Measurements from ENCODE around the gene RHCG.

The RHCG gene

GRCh38 chr15:89446255-89446891, 50.0 kb downstream of the RHCG start:
- ATAC-seq (peak; percentile 17), DNase-seq (ENCODE audit: low spot score in 2 of 2) (no peak)
- Mint-ChIP-seq H3K4me3 (no peak overlapping the region), H3K9me3 (no peaks in the 10 kb centered on the region), H3K27ac (no peak overlapping the region), H3K4me1 (no peaks in the 10 kb centered on the region), H3K36me3 (no peaks in the 10 kb centered on the region)

GRCh38 chr15:89445518-89445917, 50.9 kb downstream of the RHCG start:
- no peaks in the 10 kb centered on the region for H3K4me1 Mint-ChIP-seq
- no peak overlapping the region for H3K27ac Mint-ChIP-seq

GRCh38 chr15:89444241-89445225, 51.9 kb downstream of the RHCG start:
- DNase-seq (ENCODE audit: low spot score in 2 of 2) (no peak), ATAC-seq (no peak)
- H3K27ac Mint-ChIP-seq: no peak overlapping the region
- no peaks in the 10 kb centered on the region for H3K36me3 Mint-ChIP-seq
- H3K4me1 Mint-ChIP-seq: no peaks in the 10 kb centered on the region
- no peak overlapping the region for H3K4me3 Mint-ChIP-seq
- H3K9me3 Mint-ChIP-seq: no peaks in the 10 kb centered on the region

More at GRCh38 chr15:89445518-89445917, 50.9 kb downstream of the RHCG start:
- no peak overlapping the region for H3K4me3 Mint-ChIP-seq
- DNase-seq (ENCODE audit: low spot score in 2 of 2): no peak
- no peaks in the 10 kb centered on the region for H3K9me3 Mint-ChIP-seq
- ATAC-seq: no peak
- H3K36me3 Mint-ChIP-seq: no peaks in the 10 kb centered on the region

- Mint-ChIP-seq H3K9me3 (no peaks in the 10 kb centered on the region), H3K27ac (no peak overlapping the region), H3K4me1 (no peaks in the 10 kb centered on the region), H3K4me3 (no peak overlapping the region), H3K36me3 (no peaks in the 10 kb centered on the region)
- no peak for DNase-seq (ENCODE audit: low spot score in 2 of 2)
- no peak for ATAC-seq
These were observed 52.8 kb downstream of the RHCG start for GRCh38 chr15:89443581-89443980.

GRCh38 chr15:89442671-89443307, 53.6 kb downstream of the RHCG start:
- Mint-ChIP-seq H3K36me3 (no peaks in the 10 kb centered on the region), H3K4me3 (no peak overlapping the region), H3K4me1 (no peaks in the 10 kb centered on the region), H3K9me3 (no peaks in the 10 kb centered on the region), H3K27ac (no peak overlapping the region)
- ATAC-seq (peak; percentile 47), DNase-seq (ENCODE audit: low spot score in 2 of 2) (peak; percentile 27 to 84)

- ATAC-seq (no peak), DNase-seq (ENCODE audit: low spot score in 2 of 2) (no peak)
- H3K4me1 Mint-ChIP-seq: no peaks in the 10 kb centered on the region
- no peak overlapping the region for H3K27ac Mint-ChIP-seq
- no peaks in the 10 kb centered on the region for H3K36me3 Mint-ChIP-seq
- no peak overlapping the region for H3K4me3 Mint-ChIP-seq
- H3K9me3 Mint-ChIP-seq: no peaks in the 10 kb centered on the region
These were observed 54.2 kb downstream of the RHCG start for GRCh38 chr15:89442155-89442554.

- no peaks in the 10 kb centered on the region for H3K4me1 Mint-ChIP-seq
- H3K27ac Mint-ChIP-seq: no peak overlapping the region
- no peaks in the 10 kb centered on the region for H3K9me3 Mint-ChIP-seq
- no peak overlapping the region for H3K4me3 Mint-ChIP-seq
- H3K36me3 Mint-ChIP-seq: no peaks in the 10 kb centered on the region
- no peak for ATAC-seq
- DNase-seq (ENCODE audit: low spot score in 2 of 2): no peak
These were observed 55.0 kb downstream of the RHCG start for GRCh38 chr15:89441295-89441812.

- DNase-seq (ENCODE audit: low spot score in 2 of 2): no peak
- Mint-ChIP-seq H3K4me1 (no peaks in the 10 kb centered on the region), H3K4me3 (no peak overlapping the region), H3K9me3 (no peaks in the 10 kb centered on the region), H3K36me3 (no peaks in the 10 kb centered on the region), H3K27ac (no peak overlapping the region)
- no peak for ATAC-seq
These were observed 56.6 kb downstream of the RHCG start for GRCh38 chr15:89439764-89440163.

GRCh38 chr15:89436560-89437311, 59.6 kb downstream of the RHCG start:
- Mint-ChIP-seq H3K27ac (no peak overlapping the region), H3K4me1 (no peaks in the 10 kb centered on the region), H3K4me3 (no peak overlapping the region), H3K9me3 (no peaks in the 10 kb centered on the region), H3K36me3 (no peaks in the 10 kb centered on the region)
- DNase-seq (ENCODE audit: low spot score in 2 of 2): no peak
- ATAC-seq: no peak

- Mint-ChIP-seq H3K4me3 (no peak overlapping the region), H3K36me3 (no peaks in the 10 kb centered on the region)
These were observed 61.0 kb downstream of the RHCG start for GRCh38 chr15:89435362-89435761.

GRCh38 chr15:89433686-89434085, 62.7 kb downstream of the RHCG start:
- peaks cover 10% of the 10 kb centered on the region for H3K4me1 Mint-ChIP-seq
- H3K27ac Mint-ChIP-seq: no peak overlapping the region
- H3K36me3 Mint-ChIP-seq: no peaks in the 10 kb centered on the region
- no peak overlapping the region for H3K4me3 Mint-ChIP-seq
- no peaks in the 10 kb centered on the region for H3K9me3 Mint-ChIP-seq
- DNase-seq (ENCODE audit: low spot score in 2 of 2) (no peak), ATAC-seq (no peak)

More at GRCh38 chr15:89435362-89435761, 61.0 kb downstream of the RHCG start:
- H3K9me3 Mint-ChIP-seq: no peaks in the 10 kb centered on the region
- DNase-seq (ENCODE audit: low spot score in 2 of 2) (no peak), ATAC-seq (no peak)
- H3K27ac Mint-ChIP-seq: no peak overlapping the region
- peaks cover 5% of the 10 kb centered on the region for H3K4me1 Mint-ChIP-seq

- DNase-seq (ENCODE audit: low spot score in 2 of 2) (peak; percentile 98 to 99), ATAC-seq (peak; percentile 87)
- Mint-ChIP-seq H3K4me3 (peak overlapping the region; percentile 75), H3K4me1 (peaks cover 10% of the 10 kb centered on the region), H3K9me3 (no peaks in the 10 kb centered on the region), H3K36me3 (no peaks in the 10 kb centered on the region), H3K27ac (no peak overlapping the region)
These were observed 65.6 kb downstream of the RHCG start for GRCh38 chr15:89430530-89431341.

- Mint-ChIP-seq H3K27ac (no peak overlapping the region), H3K9me3 (no peaks in the 10 kb centered on the region), H3K36me3 (no peaks in the 10 kb centered on the region), H3K4me1 (peaks cover 10% of the 10 kb centered on the region), H3K4me3 (peak overlapping the region; percentile 75)
- DNase-seq (ENCODE audit: low spot score in 2 of 2): no peak
- no peak for ATAC-seq
These were observed 66.4 kb downstream of the RHCG start for GRCh38 chr15:89429986-89430385.

GRCh38 chr15:89429023-89429422, 67.4 kb downstream of the RHCG start:
- no peak overlapping the region for H3K27ac Mint-ChIP-seq
- no peaks in the 10 kb centered on the region for H3K9me3 Mint-ChIP-seq
- no peaks in the 10 kb centered on the region for H3K36me3 Mint-ChIP-seq
- H3K4me1 Mint-ChIP-seq: peaks cover 10% of the 10 kb centered on the region
- ATAC-seq: no peak
- no peak overlapping the region for H3K4me3 Mint-ChIP-seq
- no peak for DNase-seq (ENCODE audit: low spot score in 2 of 2)

All from stimulated activated effector memory CD8-positive, alpha-beta T cell treated with anti-CD3 and anti-CD28 coated beads, Interleukin-12 subunit alpha, Interleukin-12 subunit beta, amount 100 ng/mL, for 72 hours (primary cell).